ENCODE data around the gene OGG1. TPM values are rescaled to one million over a fixed set of nuclear protein-coding genes. Genes with fewer than 3 reads are reported as not detected.

Gene OGG1
- total and polyA plus RNA-seq, 9 of the 15 experiments (the other 6 are each of a cell fraction or from before 2014, with no cell fraction given): 6.6 to 33.0 (median 24.4) TPM

- TF ChIP-seq, protein P1, sequence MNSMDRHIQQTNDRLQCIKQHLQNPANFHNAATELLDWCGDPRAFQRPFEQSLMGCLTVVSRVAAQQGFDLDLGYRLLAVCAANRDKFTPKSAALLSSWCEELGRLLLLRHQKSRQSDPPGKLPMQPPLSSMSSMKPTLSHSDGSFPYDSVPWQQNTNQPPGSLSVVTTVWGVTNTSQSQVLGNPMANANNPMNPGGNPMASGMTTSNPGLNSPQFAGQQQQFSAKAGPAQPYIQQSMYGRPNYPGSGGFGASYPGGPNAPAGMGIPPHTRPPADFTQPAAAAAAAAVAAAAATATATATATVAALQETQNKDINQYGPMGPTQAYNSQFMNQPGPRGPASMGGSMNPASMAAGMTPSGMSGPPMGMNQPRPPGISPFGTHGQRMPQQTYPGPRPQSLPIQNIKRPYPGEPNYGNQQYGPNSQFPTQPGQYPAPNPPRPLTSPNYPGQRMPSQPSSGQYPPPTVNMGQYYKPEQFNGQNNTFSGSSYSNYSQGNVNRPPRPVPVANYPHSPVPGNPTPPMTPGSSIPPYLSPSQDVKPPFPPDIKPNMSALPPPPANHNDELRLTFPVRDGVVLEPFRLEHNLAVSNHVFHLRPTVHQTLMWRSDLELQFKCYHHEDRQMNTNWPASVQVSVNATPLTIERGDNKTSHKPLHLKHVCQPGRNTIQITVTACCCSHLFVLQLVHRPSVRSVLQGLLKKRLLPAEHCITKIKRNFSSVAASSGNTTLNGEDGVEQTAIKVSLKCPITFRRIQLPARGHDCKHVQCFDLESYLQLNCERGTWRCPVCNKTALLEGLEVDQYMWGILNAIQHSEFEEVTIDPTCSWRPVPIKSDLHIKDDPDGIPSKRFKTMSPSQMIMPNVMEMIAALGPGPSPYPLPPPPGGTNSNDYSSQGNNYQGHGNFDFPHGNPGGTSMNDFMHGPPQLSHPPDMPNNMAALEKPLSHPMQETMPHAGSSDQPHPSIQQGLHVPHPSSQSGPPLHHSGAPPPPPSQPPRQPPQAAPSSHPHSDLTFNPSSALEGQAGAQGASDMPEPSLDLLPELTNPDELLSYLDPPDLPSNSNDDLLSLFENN (IDR thresholded peaks at IDR 0.05; ENCODE audit: low read depth in 2 of 2, low read length in 2 of 2): no peak
- no peak for TF ChIP-seq TGIF2 (CRISPR knock-in tag; IDR thresholded peaks at IDR 0.05)
- TF ChIP-seq GATAD2B (IDR thresholded peaks at IDR 0.05; ENCODE audit: borderline replicate concordance): no peak
- no peak for TF ChIP-seq CEBPG (CRISPR knock-in tag; IDR thresholded peaks at IDR 0.05)
- TF ChIP-seq CEBPG (tag; conservative IDR thresholded peaks at IDR 0.05 in 1 of 2, IDR thresholded peaks at IDR 0.05 in 1 of 2): peak in 1 of 2 experiments; percentile 39; a peak in 1 of 4 replicates
- no peak for TF ChIP-seq U2AF2 (optimal IDR thresholded peaks at IDR 0.05; ENCODE audit: low read depth, low read length)
- no peak for TF ChIP-seq RERE (CRISPR knock-in tag; IDR thresholded peaks at IDR 0.05; ENCODE audit: borderline replicate concordance)
- TF ChIP-seq, protein P2, sequence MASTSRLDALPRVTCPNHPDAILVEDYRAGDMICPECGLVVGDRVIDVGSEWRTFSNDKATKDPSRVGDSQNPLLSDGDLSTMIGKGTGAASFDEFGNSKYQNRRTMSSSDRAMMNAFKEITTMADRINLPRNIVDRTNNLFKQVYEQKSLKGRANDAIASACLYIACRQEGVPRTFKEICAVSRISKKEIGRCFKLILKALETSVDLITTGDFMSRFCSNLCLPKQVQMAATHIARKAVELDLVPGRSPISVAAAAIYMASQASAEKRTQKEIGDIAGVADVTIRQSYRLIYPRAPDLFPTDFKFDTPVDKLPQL (IDR thresholded peaks at IDR 0.05; ENCODE audit: extremely low read depth, insufficient read length): no peak
- no peak for TF ChIP-seq CBX5 (IDR thresholded peaks at IDR 0.05; ENCODE audit: borderline replicate concordance, low read depth)
- no peak for TF ChIP-seq MYNN (IDR thresholded peaks at IDR 0.05)
- no peak for TF ChIP-seq MYNN (CRISPR knock-in tag; IDR thresholded peaks at IDR 0.05)
Observed at GRCh38 chr3:9716801-9717555, 32.8 kb upstream of the OGG1 start (continued).
